Measurements from ENCODE around the gene HM13.

GRCh38 chr20:31607640-31608250, 93.5 kb downstream of the HM13 start:
- TF ChIP-seq CTCF (IDR thresholded peaks at IDR 0.05) (no peak), POLR2A (IDR thresholded peaks at IDR 0.05) (no peak), EP300 (IDR thresholded peaks at IDR 0.05; ENCODE audit: low read depth) (no peak), POLR2AphosphoS5 (IDR thresholded peaks at IDR 0.05) (no peak)

All from transverse colon (tissue), 4 donors.